Activated naive CD8-positive, alpha-beta T cell treated with anti-CD3 and anti-CD28 coated beads, Interleukin-2, amount 50 U/mL, for 24 hours (primary cell): ENCODE results near the gene TBKBP1.
"Not testable (repeated sequence)": the region's sequence is repeated elsewhere in the genome, so short reads cannot be mapped to it uniquely, and the experiment has no call there.

Source experiments
- ATAC-seq: fragments of 150-1000 bp; cut with Tn5 transposase; one replicate; pipeline ENCODE4 v1.10.0; 2021
- DNase-seq: peaks from one replicate; pipeline ENCODE4 v3.0.0; 2021
- H3K27ac Mint-ChIP-seq: one replicate; pipeline ENCODE4 v1.8.0; 2021; ENCODE audit warnings: mild to moderate bottlenecking, mixed read lengths
- H3K27me3 Mint-ChIP-seq: one replicate; pipeline ENCODE4 v1.8.0; 2021; ENCODE audit warnings: mixed read lengths
- H3K36me3 Mint-ChIP-seq: one replicate; pipeline ENCODE4 v1.8.0; 2021; ENCODE audit warnings: low read depth, mixed read lengths
- H3K4me1 Mint-ChIP-seq: one replicate; pipeline ENCODE4 v1.8.0; 2021; ENCODE audit warnings: mixed read lengths
- H3K4me3 Mint-ChIP-seq: one replicate; pipeline ENCODE4 v1.8.0; 2021; ENCODE audit warnings: mild to moderate bottlenecking, moderate library complexity, mixed read lengths
- H3K9me3 Mint-ChIP-seq: one replicate; pipeline ENCODE4 v1.8.0; 2021; ENCODE audit warnings: mixed read lengths

TBKBP1 gene

DNA sequence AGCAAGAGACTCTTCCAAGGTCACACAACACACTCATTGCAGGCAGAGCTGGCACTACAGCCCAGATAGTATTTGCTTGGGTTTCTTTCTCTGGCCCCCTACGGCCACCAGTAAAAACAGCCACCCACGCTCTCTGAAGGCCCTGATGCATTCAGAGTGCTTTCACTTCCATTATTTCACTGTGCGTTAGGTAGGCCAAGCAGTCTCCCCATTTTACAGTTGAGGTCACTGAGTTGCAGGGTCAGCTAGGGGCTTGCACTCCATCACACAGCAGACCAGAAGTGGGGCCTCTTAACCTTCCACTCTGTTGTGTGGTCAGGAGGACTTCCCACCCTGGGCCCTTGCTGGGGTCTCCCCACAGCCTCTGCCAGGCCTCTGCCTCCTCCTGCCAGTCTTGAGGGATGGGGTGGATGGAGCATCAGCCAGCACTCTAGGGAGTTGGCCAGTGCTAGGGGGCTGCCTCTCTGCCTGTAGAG lies 41.6 kb downstream of the TBKBP1 start:
- no peaks in the 10 kb centered on the region for H3K9me3 Mint-ChIP-seq
- peak overlapping the region; percentile 95 for H3K27ac Mint-ChIP-seq
- DNase-seq (no peak), ATAC-seq (peak; percentile 8)
- H3K27me3 Mint-ChIP-seq, result no peaks in the 10 kb centered on the region
- peak overlapping the region; percentile 100 for H3K4me3 Mint-ChIP-seq
- peaks cover 47% of the 10 kb centered on the region for H3K36me3 Mint-ChIP-seq
- H3K4me1 Mint-ChIP-seq, result peaks cover 67% of the 10 kb centered on the region

DNA sequence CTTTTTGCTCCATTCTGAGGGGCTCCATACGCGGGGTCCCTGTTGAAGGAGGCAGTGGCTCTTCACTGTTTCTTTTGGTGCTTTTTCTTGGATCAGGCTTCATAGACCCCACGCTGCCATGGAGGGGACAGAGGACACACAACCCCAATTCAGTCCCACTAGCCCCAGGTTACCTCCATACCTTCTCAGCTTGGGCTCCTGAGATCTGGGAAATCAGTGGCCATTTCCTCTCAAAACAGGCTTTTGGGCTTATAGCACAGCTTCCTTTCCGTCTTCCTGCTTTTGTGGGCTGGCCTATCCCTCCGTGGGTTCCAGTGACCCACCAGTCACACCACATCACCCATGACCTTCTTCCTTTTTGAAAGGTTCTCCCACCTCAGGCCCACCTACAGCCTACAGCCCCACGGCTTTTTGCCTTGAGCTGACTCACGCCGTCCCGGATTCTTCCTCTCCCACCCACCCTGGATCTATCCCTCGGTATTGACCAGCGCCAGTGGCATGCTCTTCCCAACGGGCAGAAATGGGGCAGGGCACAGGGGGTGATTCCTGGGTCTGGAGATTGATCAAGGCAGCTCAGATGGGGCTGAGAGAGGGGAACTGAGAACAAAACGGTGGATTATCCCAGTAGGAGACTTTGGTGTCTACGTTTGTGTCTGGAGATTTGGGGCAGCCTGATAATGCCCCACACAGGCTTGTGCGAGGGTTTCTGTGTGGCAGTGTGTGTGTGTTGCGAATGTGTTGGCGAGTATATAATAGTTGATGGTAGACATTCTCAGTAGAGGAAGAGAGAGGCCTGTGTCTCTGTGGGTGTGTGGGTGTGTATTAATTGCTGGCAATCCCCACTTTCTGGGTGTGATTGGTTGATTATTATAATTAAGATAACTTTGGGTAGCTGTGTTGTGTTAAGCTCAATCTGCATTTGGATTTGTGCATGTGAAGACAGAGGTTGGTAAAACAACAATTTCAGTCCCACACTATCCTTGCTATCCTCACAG lies 42.8 kb downstream of the TBKBP1 start:
- no peak for DNase-seq
- Mint-ChIP-seq H3K27ac (peak overlapping the region; percentile 95), H3K27me3 (no peaks in the 10 kb centered on the region), H3K9me3 (no peaks in the 10 kb centered on the region), H3K36me3 (peaks cover 58% of the 10 kb centered on the region), H3K4me3 (peak overlapping the region; percentile 100), H3K4me1 (peaks cover 67% of the 10 kb centered on the region)
- ATAC-seq, result no peak

- Mint-ChIP-seq H3K36me3 (peaks cover 67% of the 10 kb centered on the region), H3K4me3 (peak overlapping the region; percentile 49), H3K9me3 (no peaks in the 10 kb centered on the region), H3K27ac (no peak overlapping the region), H3K4me1 (peaks cover 66% of the 10 kb centered on the region), H3K27me3 (no peaks in the 10 kb centered on the region)
- DNase-seq (no peak), ATAC-seq (no peak)
These were observed 44.2 kb downstream of the TBKBP1 start for GRCh38 chr17:47738178-47738577.

GRCh38 chr17:47739150-47739549 lies 45.2 kb downstream of the TBKBP1 start:
- Mint-ChIP-seq H3K4me3 (no peak overlapping the region), H3K9me3 (no peaks in the 10 kb centered on the region), H3K27ac (no peak overlapping the region), H3K36me3 (peaks cover 67% of the 10 kb centered on the region), H3K4me1 (peaks cover 69% of the 10 kb centered on the region), H3K27me3 (no peaks in the 10 kb centered on the region)
- DNase-seq (no peak), ATAC-seq (no peak)

DNA sequence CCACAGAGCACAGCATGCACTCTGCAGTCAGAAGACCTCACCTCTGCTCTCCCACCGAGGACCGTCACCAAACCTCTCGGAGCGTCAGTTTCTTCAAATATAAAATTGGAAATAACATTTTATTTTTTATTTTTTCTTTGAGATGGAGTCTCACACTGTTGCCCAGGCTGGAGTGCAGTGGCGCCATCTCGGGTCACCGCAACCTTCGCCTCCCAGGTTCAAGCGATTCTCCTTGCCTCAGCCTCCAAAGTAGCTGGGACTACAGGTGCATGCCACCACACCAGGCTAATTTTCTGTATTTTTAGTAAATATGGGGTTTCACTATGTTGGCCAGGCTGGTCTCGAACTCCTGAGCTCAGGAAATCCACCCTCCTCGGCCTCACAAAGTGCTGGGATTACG lies 46.0 kb downstream of the TBKBP1 start:
- Mint-ChIP-seq H3K36me3 (peaks cover 64% of the 10 kb centered on the region), H3K4me1 (peaks cover 70% of the 10 kb centered on the region)
- not testable (repeated sequence) for H3K27me3 Mint-ChIP-seq, H3K4me3 Mint-ChIP-seq, H3K27ac Mint-ChIP-seq, H3K9me3 Mint-ChIP-seq, DNase-seq, ATAC-seq

GRCh38 chr17:47741109-47741792 lies 47.3 kb downstream of the TBKBP1 start:
- H3K27ac Mint-ChIP-seq, result peak overlapping the region; percentile 73
- H3K9me3 Mint-ChIP-seq, result no peaks in the 10 kb centered on the region
- H3K4me3 Mint-ChIP-seq, result peak overlapping the region; percentile 43
- peaks cover 65% of the 10 kb centered on the region for H3K36me3 Mint-ChIP-seq
- peak; percentile 44 for ATAC-seq
- DNase-seq, result no peak
- peaks cover 62% of the 10 kb centered on the region for H3K4me1 Mint-ChIP-seq
- no peaks in the 10 kb centered on the region for H3K27me3 Mint-ChIP-seq

GRCh38 chr17:47741793-47742145 lies 47.8 kb downstream of the TBKBP1 start:
- Mint-ChIP-seq H3K4me1 (peaks cover 57% of the 10 kb centered on the region), H3K36me3 (peaks cover 63% of the 10 kb centered on the region), H3K4me3 (peak overlapping the region; percentile 43), H3K27ac (peak overlapping the region; percentile 73), H3K27me3 (no peaks in the 10 kb centered on the region), H3K9me3 (no peaks in the 10 kb centered on the region)
- ATAC-seq (no peak), DNase-seq (no peak)

DNA sequence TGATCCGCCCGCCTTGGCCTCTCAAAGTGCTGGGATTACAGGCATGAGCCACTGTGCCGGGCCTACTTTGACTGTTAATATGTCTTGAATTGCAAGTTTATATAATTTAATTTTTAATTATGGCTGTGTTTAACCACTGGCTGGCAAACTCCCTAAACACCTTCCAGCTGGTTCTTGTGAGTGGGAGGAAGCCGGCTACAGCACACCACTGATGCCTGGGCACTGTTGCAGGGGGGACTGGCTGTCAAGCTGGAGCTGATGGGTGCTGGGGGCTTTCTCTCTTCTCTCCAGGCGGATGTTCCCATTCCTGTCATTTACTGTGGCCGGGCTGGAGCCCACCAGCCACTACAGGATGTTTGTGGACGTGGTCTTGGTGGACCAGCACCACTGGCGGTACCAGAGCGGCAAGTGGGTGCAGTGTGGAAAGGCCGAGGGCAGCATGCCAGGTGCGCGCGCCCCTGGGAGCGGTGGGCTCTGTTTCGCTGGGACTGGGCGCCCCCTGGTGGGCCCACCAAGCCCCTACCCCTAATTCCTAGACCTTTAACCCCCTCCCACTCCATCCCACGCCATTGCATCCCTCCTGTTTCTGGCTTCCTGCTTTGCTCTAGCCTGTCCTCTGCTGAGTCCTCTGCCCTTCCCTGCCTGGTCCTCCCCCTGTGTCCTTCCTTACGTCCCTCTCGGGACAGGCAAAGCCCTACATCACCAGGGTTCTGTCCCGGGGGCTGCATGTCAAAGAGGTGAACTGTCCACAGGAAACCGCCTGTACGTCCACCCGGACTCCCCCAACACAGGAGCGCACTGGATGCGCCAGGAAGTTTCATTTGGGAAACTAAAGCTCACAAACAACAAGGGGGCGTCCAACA lies 48.6 kb downstream of the TBKBP1 start:
- DNase-seq, result peak; percentile 62
- no peak overlapping the region for H3K4me3 Mint-ChIP-seq

GRCh38 chr17:47744168-47745036 lies 50.4 kb downstream of the TBKBP1 start:
- H3K4me1 Mint-ChIP-seq, result peaks cover 39% of the 10 kb centered on the region
- H3K4me3 Mint-ChIP-seq, result no peak overlapping the region
- peaks cover 55% of the 10 kb centered on the region for H3K36me3 Mint-ChIP-seq
- no peaks in the 10 kb centered on the region for H3K27me3 Mint-ChIP-seq
- DNase-seq (no peak), ATAC-seq (no peak)
- H3K27ac Mint-ChIP-seq, result peak overlapping the region; percentile 31
- no peaks in the 10 kb centered on the region for H3K9me3 Mint-ChIP-seq

More for the DNA sequence above, 48.6 kb downstream of the TBKBP1 start:
- Mint-ChIP-seq H3K27ac (no peak overlapping the region), H3K9me3 (no peaks in the 10 kb centered on the region), H3K27me3 (no peaks in the 10 kb centered on the region), H3K36me3 (peaks cover 63% of the 10 kb centered on the region), H3K4me1 (peaks cover 49% of the 10 kb centered on the region)
- ATAC-seq, result no peak

GRCh38 chr17:47745037-47745380 lies 51.0 kb downstream of the TBKBP1 start:
- H3K9me3 Mint-ChIP-seq, result no peaks in the 10 kb centered on the region
- DNase-seq (no peak), ATAC-seq (no peak)
- H3K4me1 Mint-ChIP-seq, result peaks cover 39% of the 10 kb centered on the region
- H3K27me3 Mint-ChIP-seq, result no peaks in the 10 kb centered on the region
- H3K27ac Mint-ChIP-seq, result no peak overlapping the region
- peaks cover 55% of the 10 kb centered on the region for H3K36me3 Mint-ChIP-seq
- no peak overlapping the region for H3K4me3 Mint-ChIP-seq

DNA sequence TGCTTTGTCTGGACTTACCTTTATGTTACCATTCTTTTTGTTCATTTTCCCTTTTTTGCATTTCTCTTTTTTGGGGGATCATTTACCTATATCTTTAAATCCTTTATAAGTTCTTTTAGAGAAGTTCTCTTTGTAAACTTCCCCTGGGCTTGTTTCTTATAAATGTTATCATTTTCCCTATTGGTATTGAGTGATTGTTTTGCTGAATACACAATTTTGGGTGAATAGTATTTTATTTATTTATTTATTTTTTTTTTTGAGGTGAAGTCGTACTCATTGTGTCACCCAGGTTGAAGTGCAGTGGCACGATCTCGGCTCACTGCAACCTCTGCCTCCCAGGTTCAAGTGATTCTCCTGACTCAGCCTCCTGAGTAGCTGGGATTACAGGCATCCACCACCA lies 57.5 kb downstream of the TBKBP1 start:
- Mint-ChIP-seq H3K27me3 (no peaks in the 10 kb centered on the region), H3K27ac (no peak overlapping the region), H3K4me1 (no peaks in the 10 kb centered on the region), H3K4me3 (no peak overlapping the region), H3K9me3 (peaks cover 4% of the 10 kb centered on the region), H3K36me3 (peaks cover 14% of the 10 kb centered on the region)
- no peak for DNase-seq
- no peak for ATAC-seq

DNA sequence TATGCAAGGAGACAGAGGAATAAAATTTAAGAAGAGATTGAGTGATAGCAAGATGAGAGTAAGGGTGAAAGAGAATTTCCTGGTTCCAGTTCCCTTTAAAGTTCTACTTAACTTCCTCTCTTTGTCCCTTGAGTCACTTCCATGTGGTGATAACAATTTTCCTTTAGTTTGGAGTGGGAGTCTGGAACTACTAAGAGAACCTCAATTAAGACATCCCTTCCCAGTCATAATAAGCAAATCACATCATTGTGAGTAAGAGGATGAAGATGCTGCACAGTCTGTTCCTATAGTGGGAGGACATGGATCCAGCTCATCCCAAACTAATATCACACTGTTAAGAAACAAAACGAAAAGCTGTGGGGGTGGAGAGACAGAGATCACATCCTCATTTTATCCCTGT lies 63.4 kb downstream of the TBKBP1 start:
- ATAC-seq (no peak), DNase-seq (no peak)
- Mint-ChIP-seq H3K9me3 (peaks cover 11% of the 10 kb centered on the region), H3K27ac (no peak overlapping the region), H3K27me3 (peaks cover 14% of the 10 kb centered on the region), H3K4me1 (no peaks in the 10 kb centered on the region), H3K36me3 (peaks cover 3% of the 10 kb centered on the region), H3K4me3 (no peak overlapping the region)

GRCh38 chr17:47760409-47761140 lies 66.6 kb downstream of the TBKBP1 start:
- Mint-ChIP-seq H3K9me3 (peaks cover 18% of the 10 kb centered on the region), H3K27ac (no peak overlapping the region), H3K4me1 (peaks cover 13% of the 10 kb centered on the region), H3K4me3 (no peak overlapping the region), H3K27me3 (peaks cover 17% of the 10 kb centered on the region), H3K36me3 (peaks cover 3% of the 10 kb centered on the region)
- ATAC-seq (no peak), DNase-seq (no peak)
